ENCODE results near the gene RNF8.
"Not testable (repeated sequence)": the region's sequence is repeated elsewhere in the genome, so short reads cannot be mapped to it uniquely, and the experiment has no call there.

The RNF8 gene

DNA sequence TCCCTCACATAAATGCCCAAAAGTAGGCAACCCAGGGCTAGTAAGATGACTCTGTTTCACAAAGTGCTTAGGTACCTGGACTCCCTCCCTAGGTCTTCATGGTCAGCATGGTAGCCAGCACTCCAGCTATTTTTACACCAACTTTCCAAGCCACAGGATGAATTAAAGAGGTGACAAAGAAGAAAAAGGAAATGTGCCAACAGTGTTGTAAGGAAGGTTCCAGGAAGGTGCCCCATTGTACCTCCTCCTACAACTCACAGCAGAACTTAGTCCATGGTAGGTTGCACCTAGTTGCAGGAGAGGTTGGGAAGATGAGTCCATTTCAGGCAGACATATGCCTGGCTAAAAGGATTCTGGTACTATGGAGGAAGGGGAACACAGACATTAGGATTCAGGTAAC is 19.7 kb upstream of the RNF8 start:
- Mint-ChIP-seq H3K27ac (no peak overlapping the region), H3K4me1 (ENCODE audit: low read depth) (no peaks in the 10 kb centered on the region), H3K27me3 (no peaks in the 10 kb centered on the region), H3K4me3 (no peak overlapping the region), H3K9me3 (no peaks in the 10 kb centered on the region), H3K36me3 (ENCODE audit: low read depth) (peaks cover 38% of the 10 kb centered on the region)
- intact Hi-C loops (cut with micrococcal nuclease): no loop called here

DNA sequence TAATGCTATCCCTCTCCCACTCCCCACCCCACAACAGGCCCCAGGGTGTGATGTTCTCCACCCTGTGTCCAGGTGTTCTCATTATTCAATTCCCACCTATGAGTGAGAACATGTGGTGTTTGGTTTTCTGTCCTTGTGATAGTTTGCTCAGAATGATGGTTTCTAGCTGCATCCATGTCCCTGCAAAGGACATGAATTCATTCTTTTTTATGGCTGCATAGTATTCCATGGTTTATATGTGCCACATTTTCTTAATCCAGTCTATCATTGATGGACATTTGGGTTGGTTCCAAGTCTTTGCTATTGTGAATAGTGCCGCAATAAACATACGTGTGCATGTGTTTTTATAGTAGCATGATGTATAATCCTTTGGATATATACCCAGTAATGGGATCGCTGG is 15.5 kb upstream of the RNF8 start:
- H3K36me3 Mint-ChIP-seq (ENCODE audit: low read depth); H3K27me3 Mint-ChIP-seq: not testable (repeated sequence)

DNA sequence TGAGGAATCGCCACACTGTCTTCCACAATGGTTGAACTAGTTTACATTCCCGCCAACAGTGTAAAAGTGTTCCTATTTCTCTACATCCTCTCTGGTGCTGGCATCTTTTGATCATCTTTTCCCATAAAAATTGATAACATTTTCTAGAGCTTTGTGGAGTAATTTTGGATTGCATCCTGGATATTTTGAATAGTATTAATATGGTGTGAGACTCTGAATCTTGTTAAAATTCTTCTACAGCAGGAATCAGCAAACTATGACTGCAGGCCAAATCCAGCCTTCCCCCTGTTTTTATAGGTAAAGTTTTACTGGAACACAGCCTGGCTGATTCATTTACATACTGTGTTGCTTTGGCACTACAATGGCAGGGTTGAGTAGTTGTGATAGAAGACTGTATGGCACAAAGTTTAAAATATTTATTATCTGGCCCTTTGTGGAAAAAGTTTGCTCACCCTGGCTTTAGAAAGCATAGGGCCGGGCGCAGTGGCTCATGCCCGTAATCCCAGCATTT is 15.0 kb upstream of the RNF8 start:
- no peak overlapping the region for H3K27ac Mint-ChIP-seq
- H3K9me3 Mint-ChIP-seq: no peaks in the 10 kb centered on the region
- intact Hi-C loops (cut with micrococcal nuclease): no loop called here
- H3K36me3 Mint-ChIP-seq (ENCODE audit: low read depth): no peaks in the 10 kb centered on the region
- H3K4me3 Mint-ChIP-seq: no peak overlapping the region
- peaks cover 1% of the 10 kb centered on the region for H3K27me3 Mint-ChIP-seq
- H3K4me1 Mint-ChIP-seq (ENCODE audit: low read depth): no peaks in the 10 kb centered on the region

More for the DNA sequence above, 15.5 kb upstream of the RNF8 start:
- H3K27ac Mint-ChIP-seq; intact Hi-C loops (cut with micrococcal nuclease); H3K4me3 Mint-ChIP-seq; H3K9me3 Mint-ChIP-seq; H3K4me1 Mint-ChIP-seq (ENCODE audit: low read depth): not testable (repeated sequence)

GRCh38 chr6:37339741-37340638 is 13.8 kb upstream of the RNF8 start:
- H3K27me3 Mint-ChIP-seq: peaks cover 5% of the 10 kb centered on the region
- H3K4me3 Mint-ChIP-seq: no peak overlapping the region
- no peaks in the 10 kb centered on the region for H3K4me1 Mint-ChIP-seq (ENCODE audit: low read depth)
- H3K36me3 Mint-ChIP-seq (ENCODE audit: low read depth): no peaks in the 10 kb centered on the region
- no peak overlapping the region for H3K27ac Mint-ChIP-seq
- no peaks in the 10 kb centered on the region for H3K9me3 Mint-ChIP-seq
- intact Hi-C loops (cut with micrococcal nuclease): no loop called here

DNA sequence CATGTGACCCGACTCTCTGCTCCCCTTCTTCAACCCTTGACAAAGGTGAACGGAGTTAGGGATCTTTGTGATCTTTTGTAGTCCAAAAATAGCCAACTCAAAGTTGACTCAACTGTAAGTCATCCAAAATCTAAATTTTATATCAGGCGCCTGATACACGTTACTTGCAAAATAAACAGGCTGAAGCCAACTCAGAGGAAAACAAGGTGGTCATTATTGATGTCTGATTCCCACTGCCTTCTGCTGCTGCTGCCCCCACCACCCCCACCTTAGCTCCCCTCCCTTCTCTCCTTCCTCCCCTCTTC is 13.2 kb upstream of the RNF8 start:
- Mint-ChIP-seq H3K36me3 (ENCODE audit: low read depth) (no peaks in the 10 kb centered on the region), H3K4me1 (ENCODE audit: low read depth) (no peaks in the 10 kb centered on the region), H3K4me3 (no peak overlapping the region), H3K27ac (no peak overlapping the region), H3K27me3 (peaks cover 5% of the 10 kb centered on the region), H3K9me3 (no peaks in the 10 kb centered on the region)
- intact Hi-C loops (cut with micrococcal nuclease): no loop called here

DNA sequence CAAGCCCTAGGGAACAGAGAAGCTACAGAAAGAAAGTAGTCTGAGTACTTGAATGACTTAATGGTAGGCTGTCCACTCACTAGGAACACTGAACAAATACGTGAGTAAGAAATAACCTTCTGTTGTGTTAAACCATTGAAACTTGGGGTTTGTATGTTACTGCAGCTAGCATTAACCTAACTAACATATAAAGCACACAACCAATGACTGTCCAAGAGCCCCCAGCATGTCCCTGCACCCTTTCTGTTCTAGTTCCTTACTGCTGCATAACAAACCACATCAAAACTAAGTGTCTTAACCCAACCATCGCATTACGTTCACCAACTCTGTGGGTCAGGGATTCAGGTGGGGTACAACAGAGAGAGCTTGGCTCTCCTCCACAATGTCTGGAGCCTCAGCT is 10.5 kb upstream of the RNF8 start:
- H3K4me3 Mint-ChIP-seq: no peak overlapping the region
- H3K36me3 Mint-ChIP-seq (ENCODE audit: low read depth): no peaks in the 10 kb centered on the region
- H3K4me1 Mint-ChIP-seq (ENCODE audit: low read depth): no peaks in the 10 kb centered on the region
- intact Hi-C loops (cut with micrococcal nuclease): no loop called here
- H3K27ac Mint-ChIP-seq: no peak overlapping the region
- peaks cover 12% of the 10 kb centered on the region for H3K27me3 Mint-ChIP-seq
- no peaks in the 10 kb centered on the region for H3K9me3 Mint-ChIP-seq

DNA sequence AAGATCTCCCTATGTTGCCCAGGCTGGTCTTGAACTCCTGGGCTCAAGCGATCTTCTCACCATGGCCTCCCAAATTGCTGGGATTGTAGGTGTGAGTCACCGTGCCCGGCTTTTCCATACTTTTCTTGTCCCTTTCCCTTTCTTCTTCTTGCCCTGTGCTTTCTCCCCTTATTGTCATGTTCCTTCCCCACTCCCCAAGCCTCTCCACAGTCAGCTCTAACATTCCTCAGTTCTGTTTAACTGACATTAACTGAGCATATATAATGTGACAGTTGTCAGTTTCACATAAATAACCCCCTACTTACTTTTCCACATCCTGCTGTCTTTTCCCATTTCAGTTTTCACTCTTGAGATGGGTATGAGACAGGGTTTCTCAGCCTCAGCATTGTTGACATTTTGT is 9.5 kb upstream of the RNF8 start:
- Mint-ChIP-seq H3K4me1 (ENCODE audit: low read depth) (no peaks in the 10 kb centered on the region), H3K9me3 (no peaks in the 10 kb centered on the region), H3K27ac (no peak overlapping the region), H3K4me3 (no peak overlapping the region), H3K27me3 (peaks cover 12% of the 10 kb centered on the region), H3K36me3 (ENCODE audit: low read depth) (no peaks in the 10 kb centered on the region)
- intact Hi-C loops (cut with micrococcal nuclease): no loop called here

GRCh38 chr6:37345804-37346203 is 8.0 kb upstream of the RNF8 start:
- H3K36me3 Mint-ChIP-seq (ENCODE audit: low read depth); H3K9me3 Mint-ChIP-seq; H3K27ac Mint-ChIP-seq; H3K4me1 Mint-ChIP-seq (ENCODE audit: low read depth); intact Hi-C loops (cut with micrococcal nuclease); H3K4me3 Mint-ChIP-seq: not testable (repeated sequence)
- peaks cover 12% of the 10 kb centered on the region for H3K27me3 Mint-ChIP-seq

- Mint-ChIP-seq H3K9me3 (no peaks in the 10 kb centered on the region), H3K36me3 (ENCODE audit: low read depth) (no peaks in the 10 kb centered on the region), H3K4me3 (no peak overlapping the region), H3K4me1 (ENCODE audit: low read depth) (no peaks in the 10 kb centered on the region), H3K27me3 (peaks cover 13% of the 10 kb centered on the region), H3K27ac (no peak overlapping the region)
- intact Hi-C loops (cut with micrococcal nuclease): no loop called here
Observed at GRCh38 chr6:37347177-37347576, 6.6 kb upstream of the RNF8 start.

GRCh38 chr6:37347670-37348111 is 6.1 kb upstream of the RNF8 start:
- H3K4me1 Mint-ChIP-seq (ENCODE audit: low read depth): no peaks in the 10 kb centered on the region
- H3K36me3 Mint-ChIP-seq (ENCODE audit: low read depth): no peaks in the 10 kb centered on the region
- H3K9me3 Mint-ChIP-seq: no peaks in the 10 kb centered on the region
- intact Hi-C loops (cut with micrococcal nuclease): no loop called here
- H3K27ac Mint-ChIP-seq: no peak overlapping the region
- peaks cover 15% of the 10 kb centered on the region for H3K27me3 Mint-ChIP-seq
- H3K4me3 Mint-ChIP-seq: no peak overlapping the region

DNA sequence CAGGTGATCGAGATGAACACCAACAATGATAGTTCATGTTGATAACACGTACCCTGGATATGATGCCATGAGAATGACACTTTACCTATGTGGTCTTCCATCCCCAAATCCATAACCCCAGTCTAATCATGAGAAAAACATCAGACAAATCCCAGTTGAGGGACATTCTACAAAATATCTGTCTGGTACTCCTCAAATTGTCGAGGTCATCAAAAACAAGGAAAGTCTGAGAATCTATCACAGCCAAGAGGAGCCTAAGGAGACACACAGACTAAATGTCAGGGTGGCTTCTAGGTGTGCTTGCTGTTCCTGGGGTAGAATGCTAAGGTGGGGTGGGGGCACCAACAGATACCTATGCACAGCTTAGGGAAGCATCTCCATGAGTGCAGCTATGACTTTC is 2.8 kb upstream of the RNF8 start:
- intact Hi-C loops (cut with micrococcal nuclease): no loop called here
- Mint-ChIP-seq H3K4me1 (ENCODE audit: low read depth) (peaks cover 22% of the 10 kb centered on the region), H3K4me3 (no peak overlapping the region), H3K9me3 (no peaks in the 10 kb centered on the region), H3K27me3 (peaks cover 22% of the 10 kb centered on the region), H3K36me3 (ENCODE audit: low read depth) (peaks cover 10% of the 10 kb centered on the region), H3K27ac (no peak overlapping the region)

DNA sequence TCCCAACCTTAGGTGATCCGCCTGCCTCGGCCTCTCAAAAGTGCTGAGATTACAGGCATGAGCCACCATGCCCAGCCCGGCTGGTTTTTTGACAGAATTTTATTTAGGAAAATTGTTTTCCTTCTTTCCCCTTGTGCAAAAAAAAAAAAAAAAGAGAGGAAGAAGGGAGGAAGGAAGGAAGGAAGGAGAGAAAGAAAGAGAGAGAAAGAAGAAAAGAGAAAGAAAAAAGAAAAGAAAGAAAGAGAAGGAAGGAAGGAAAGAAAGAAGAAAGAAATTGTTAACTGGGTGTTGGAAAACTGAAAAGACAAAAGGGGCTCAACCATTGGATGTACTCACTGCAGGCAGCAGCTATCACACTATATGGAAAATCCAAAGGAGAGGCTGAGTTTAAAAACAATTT is 1.4 kb upstream of the RNF8 start:
- no peak overlapping the region for H3K4me3 Mint-ChIP-seq
- peaks cover 24% of the 10 kb centered on the region for H3K4me1 Mint-ChIP-seq (ENCODE audit: low read depth)
- H3K27ac Mint-ChIP-seq: no peak overlapping the region
- peaks cover 18% of the 10 kb centered on the region for H3K27me3 Mint-ChIP-seq
- H3K36me3 Mint-ChIP-seq (ENCODE audit: low read depth): peaks cover 10% of the 10 kb centered on the region
- no peaks in the 10 kb centered on the region for H3K9me3 Mint-ChIP-seq
- intact Hi-C loops (cut with micrococcal nuclease): no loop called here

GRCh38 chr6:37354526-37355384 is 972 bp downstream of the RNF8 start:
- H3K27ac Mint-ChIP-seq: peak overlapping the region; percentile 87
- intact Hi-C loops (cut with micrococcal nuclease): no loop called here
- H3K27me3 Mint-ChIP-seq: peaks cover 14% of the 10 kb centered on the region
- H3K9me3 Mint-ChIP-seq: no peaks in the 10 kb centered on the region
- peaks cover 10% of the 10 kb centered on the region for H3K36me3 Mint-ChIP-seq (ENCODE audit: low read depth)
- peak overlapping the region; percentile 97 for H3K4me3 Mint-ChIP-seq
- H3K4me1 Mint-ChIP-seq (ENCODE audit: low read depth): peaks cover 24% of the 10 kb centered on the region

DNA sequence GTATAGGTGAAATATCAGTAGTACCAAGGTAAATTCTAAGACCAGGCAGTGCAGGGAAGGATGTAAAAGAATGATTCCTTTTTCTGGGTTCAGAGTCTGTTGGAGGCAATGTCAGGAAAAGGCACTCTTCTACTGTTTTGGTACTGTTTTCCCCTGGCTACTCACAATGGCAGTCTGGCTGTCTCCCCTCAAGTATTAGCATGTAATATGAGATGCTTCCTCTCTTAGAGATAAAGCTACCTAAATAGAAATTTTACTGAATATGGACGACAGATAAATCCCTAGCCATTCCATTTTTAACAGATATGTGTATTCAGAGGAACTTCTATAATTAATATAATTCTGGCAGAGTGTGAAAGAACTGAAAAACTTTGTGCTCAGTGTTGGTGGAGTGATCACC is 3.5 kb downstream of the RNF8 start:
- Mint-ChIP-seq H3K27ac (no peak overlapping the region), H3K4me3 (no peak overlapping the region), H3K9me3 (no peaks in the 10 kb centered on the region), H3K4me1 (ENCODE audit: low read depth) (peaks cover 24% of the 10 kb centered on the region), H3K36me3 (ENCODE audit: low read depth) (peaks cover 21% of the 10 kb centered on the region), H3K27me3 (peaks cover 12% of the 10 kb centered on the region)
- intact Hi-C loops (cut with micrococcal nuclease): no loop called here
